ENCODE measurements around the gene ERGIC1. TPM values are rescaled to one million over a fixed set of nuclear protein-coding genes. Genes with fewer than 3 reads are reported as not detected.

The ERGIC1 gene
- total and polyA plus RNA-seq, 2 of the 13 experiments (the other 11 are each of a cell fraction or from before 2014, with no cell fraction given), result 78.5 to 184 TPM

DNA sequence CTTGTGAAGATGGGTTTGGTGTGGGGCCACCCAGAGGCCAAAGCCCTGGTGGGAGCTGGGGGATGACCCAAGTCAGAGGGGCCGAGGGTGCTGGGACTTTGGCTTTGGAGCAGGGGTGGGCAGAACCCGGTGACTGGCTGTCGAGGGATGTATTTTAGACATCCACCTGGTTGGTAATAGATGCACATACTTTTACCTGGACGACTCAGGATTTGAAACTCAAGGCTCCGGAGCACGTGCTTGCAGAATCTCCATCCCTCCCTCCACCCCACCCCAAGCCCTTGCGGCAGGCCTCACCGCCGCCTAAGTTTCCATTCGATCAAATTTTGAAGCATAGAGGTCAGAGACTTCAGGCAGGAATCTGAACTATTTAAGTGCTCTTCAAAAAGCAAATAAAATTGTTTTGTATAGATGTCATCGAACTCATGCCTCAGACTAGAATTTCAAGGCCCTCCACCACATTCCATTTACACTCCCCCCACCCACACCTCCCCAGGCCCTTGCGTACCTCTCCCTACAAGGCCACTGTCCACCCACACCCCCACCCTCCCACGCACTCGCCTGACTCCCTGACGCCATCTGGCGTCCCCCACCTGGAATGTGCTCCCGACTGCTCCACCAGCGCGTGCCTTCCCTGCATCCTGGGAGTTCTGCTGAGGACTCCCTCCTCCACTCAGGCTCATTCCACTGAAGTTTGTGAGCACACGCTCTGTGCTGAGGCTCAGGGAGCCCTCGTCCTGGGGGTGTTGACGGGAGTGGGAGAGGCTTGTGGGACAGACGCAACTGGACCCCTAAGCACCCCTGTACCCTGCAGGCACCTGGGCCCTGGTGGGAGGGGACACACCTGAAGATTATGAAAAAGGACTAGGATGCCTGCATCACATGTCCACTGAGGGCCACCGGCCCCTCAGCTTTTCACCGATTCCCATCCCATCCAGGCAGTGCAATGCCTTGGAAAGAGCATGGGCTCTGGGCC is 68.7 kb downstream of the ERGIC1 start (continued):
- TF ChIP-seq, protein P1, sequence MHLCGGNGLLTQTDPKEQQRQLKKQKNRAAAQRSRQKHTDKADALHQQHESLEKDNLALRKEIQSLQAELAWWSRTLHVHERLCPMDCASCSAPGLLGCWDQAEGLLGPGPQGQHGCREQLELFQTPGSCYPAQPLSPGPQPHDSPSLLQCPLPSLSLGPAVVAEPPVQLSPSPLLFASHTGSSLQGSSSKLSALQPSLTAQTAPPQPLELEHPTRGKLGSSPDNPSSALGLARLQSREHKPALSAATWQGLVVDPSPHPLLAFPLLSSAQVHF (CRISPR knock-in tag; IDR thresholded peaks at IDR 0.05), result no peak
- TF ChIP-seq ARNTL (CRISPR knock-in tag; IDR thresholded peaks at IDR 0.05) (no peak), RARA (CRISPR knock-in tag; IDR thresholded peaks at IDR 0.05) (peak; percentile 78), ZNF530 (CRISPR knock-in tag; IDR thresholded peaks at IDR 0.05; ENCODE audit: low read depth) (no peak), ZFYVE20 (CRISPR knock-in tag; IDR thresholded peaks at IDR 0.05; ENCODE audit: borderline replicate concordance, low read depth) (no peak), EZH2 (conservative IDR thresholded peaks at IDR 0.05; ENCODE audit: low read depth, low read length) (no peak)
- TF ChIP-seq, protein P2, sequence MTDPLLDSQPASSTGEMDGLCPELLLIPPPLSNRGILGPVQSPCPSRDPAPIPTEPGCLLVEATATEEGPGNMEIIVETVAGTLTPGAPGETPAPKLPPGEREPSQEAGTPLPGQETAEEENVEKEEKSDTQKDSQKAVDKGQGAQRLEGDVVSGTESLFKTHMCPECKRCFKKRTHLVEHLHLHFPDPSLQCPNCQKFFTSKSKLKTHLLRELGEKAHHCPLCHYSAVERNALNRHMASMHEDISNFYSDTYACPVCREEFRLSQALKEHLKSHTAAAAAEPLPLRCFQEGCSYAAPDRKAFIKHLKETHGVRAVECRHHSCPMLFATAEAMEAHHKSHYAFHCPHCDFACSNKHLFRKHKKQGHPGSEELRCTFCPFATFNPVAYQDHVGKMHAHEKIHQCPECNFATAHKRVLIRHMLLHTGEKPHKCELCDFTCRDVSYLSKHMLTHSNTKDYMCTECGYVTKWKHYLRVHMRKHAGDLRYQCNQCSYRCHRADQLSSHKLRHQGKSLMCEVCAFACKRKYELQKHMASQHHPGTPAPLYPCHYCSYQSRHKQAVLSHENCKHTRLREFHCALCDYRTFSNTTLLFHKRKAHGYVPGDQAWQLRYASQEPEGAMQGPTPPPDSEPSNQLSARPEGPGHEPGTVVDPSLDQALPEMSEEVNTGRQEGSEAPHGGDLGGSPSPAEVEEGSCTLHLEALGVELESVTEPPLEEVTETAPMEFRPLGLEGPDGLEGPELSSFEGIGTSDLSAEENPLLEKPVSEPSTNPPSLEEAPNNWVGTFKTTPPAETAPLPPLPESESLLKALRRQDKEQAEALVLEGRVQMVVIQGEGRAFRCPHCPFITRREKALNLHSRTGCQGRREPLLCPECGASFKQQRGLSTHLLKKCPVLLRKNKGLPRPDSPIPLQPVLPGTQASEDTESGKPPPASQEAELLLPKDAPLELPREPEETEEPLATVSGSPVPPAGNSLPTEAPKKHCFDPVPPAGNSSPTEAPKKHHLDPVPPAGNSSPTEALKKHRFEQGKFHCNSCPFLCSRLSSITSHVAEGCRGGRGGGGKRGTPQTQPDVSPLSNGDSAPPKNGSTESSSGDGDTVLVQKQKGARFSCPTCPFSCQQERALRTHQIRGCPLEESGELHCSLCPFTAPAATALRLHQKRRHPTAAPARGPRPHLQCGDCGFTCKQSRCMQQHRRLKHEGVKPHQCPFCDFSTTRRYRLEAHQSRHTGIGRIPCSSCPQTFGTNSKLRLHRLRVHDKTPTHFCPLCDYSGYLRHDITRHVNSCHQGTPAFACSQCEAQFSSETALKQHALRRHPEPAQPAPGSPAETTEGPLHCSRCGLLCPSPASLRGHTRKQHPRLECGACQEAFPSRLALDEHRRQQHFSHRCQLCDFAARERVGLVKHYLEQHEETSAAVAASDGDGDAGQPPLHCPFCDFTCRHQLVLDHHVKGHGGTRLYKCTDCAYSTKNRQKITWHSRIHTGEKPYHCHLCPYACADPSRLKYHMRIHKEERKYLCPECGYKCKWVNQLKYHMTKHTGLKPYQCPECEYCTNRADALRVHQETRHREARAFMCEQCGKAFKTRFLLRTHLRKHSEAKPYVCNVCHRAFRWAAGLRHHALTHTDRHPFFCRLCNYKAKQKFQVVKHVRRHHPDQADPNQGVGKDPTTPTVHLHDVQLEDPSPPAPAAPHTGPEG (CRISPR knock-in tag; IDR thresholded peaks at IDR 0.05), result 0 out of 2 replicates have a peak, but pooled peaks have one; percentile 53
- TF ChIP-seq, protein P3, sequence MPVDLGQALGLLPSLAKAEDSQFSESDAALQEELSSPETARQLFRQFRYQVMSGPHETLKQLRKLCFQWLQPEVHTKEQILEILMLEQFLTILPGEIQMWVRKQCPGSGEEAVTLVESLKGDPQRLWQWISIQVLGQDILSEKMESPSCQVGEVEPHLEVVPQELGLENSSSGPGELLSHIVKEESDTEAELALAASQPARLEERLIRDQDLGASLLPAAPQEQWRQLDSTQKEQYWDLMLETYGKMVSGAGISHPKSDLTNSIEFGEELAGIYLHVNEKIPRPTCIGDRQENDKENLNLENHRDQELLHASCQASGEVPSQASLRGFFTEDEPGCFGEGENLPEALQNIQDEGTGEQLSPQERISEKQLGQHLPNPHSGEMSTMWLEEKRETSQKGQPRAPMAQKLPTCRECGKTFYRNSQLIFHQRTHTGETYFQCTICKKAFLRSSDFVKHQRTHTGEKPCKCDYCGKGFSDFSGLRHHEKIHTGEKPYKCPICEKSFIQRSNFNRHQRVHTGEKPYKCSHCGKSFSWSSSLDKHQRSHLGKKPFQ (CRISPR knock-in tag; IDR thresholded peaks at IDR 0.05; ENCODE audit: insufficient replicate concordance), result peak; percentile 88
- TF ChIP-seq, protein P4, sequence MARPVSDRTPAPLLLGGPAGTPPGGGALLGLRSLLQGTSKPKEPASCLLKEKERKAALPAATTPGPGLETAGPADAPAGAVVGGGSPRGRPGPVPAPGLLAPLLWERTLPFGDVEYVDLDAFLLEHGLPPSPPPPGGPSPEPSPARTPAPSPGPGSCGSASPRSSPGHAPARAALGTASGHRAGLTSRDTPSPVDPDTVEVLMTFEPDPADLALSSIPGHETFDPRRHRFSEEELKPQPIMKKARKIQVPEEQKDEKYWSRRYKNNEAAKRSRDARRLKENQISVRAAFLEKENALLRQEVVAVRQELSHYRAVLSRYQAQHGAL (CRISPR knock-in tag; IDR thresholded peaks at IDR 0.05; ENCODE audit: not compliant biosample characterization), result peak; percentile 41
- TF ChIP-seq, protein P5, sequence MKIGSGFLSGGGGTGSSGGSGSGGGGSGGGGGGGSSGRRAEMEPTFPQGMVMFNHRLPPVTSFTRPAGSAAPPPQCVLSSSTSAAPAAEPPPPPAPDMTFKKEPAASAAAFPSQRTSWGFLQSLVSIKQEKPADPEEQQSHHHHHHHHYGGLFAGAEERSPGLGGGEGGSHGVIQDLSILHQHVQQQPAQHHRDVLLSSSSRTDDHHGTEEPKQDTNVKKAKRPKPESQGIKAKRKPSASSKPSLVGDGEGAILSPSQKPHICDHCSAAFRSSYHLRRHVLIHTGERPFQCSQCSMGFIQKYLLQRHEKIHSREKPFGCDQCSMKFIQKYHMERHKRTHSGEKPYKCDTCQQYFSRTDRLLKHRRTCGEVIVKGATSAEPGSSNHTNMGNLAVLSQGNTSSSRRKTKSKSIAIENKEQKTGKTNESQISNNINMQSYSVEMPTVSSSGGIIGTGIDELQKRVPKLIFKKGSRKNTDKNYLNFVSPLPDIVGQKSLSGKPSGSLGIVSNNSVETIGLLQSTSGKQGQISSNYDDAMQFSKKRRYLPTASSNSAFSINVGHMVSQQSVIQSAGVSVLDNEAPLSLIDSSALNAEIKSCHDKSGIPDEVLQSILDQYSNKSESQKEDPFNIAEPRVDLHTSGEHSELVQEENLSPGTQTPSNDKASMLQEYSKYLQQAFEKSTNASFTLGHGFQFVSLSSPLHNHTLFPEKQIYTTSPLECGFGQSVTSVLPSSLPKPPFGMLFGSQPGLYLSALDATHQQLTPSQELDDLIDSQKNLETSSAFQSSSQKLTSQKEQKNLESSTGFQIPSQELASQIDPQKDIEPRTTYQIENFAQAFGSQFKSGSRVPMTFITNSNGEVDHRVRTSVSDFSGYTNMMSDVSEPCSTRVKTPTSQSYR (CRISPR knock-in tag; IDR thresholded peaks at IDR 0.05; ENCODE audit: borderline replicate concordance), result peak; percentile 34; the same call in 1 of the 2 replicates
- TF ChIP-seq, protein P6, sequence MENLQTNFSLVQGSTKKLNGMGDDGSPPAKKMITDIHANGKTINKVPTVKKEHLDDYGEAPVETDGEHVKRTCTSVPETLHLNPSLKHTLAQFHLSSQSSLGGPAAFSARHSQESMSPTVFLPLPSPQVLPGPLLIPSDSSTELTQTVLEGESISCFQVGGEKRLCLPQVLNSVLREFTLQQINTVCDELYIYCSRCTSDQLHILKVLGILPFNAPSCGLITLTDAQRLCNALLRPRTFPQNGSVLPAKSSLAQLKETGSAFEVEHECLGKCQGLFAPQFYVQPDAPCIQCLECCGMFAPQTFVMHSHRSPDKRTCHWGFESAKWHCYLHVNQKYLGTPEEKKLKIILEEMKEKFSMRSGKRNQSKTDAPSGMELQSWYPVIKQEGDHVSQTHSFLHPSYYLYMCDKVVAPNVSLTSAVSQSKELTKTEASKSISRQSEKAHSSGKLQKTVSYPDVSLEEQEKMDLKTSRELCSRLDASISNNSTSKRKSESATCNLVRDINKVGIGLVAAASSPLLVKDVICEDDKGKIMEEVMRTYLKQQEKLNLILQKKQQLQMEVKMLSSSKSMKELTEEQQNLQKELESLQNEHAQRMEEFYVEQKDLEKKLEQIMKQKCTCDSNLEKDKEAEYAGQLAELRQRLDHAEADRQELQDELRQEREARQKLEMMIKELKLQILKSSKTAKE (CRISPR knock-in tag; IDR thresholded peaks at IDR 0.05; ENCODE audit: borderline replicate concordance), result peak; percentile 50
